Suprapubic skin (tissue), 4 donors: ENCODE data around the gene IL2RA. TPM values are rescaled to one million over a fixed set of nuclear protein-coding genes. Genes with fewer than 3 reads are reported as not detected.

Source experiments
- DNase-seq, 2 donors: peaks; one replicate each; pipeline ENCODE4 v3.0.0-alpha.2; 2019; ENCODE audit warnings: low spot score in 2 of 2
- H3K27ac ChIP-seq: fragments of 200-600 bp; sonication (generic); one replicate; pipeline ENCODE4 v1.5.1; 2019
- H3K27me3 ChIP-seq: fragments of 200-600 bp; sonication (generic); one replicate; pipeline ENCODE4 v1.5.1; 2019
- H3K36me3 ChIP-seq: fragments of 200-600 bp; sonication (generic); one replicate; pipeline ENCODE4 v1.5.1; 2019
- H3K4me1 ChIP-seq: fragments of 200-600 bp; sonication (generic); one replicate; pipeline ENCODE4 v1.5.1; 2019
- H3K4me3 ChIP-seq: fragments of 200-600 bp; sonication (generic); one replicate; pipeline ENCODE4 v1.5.1; 2019; ENCODE audit warnings: mild to moderate bottlenecking
- H3K9me3 ChIP-seq: fragments of 200-600 bp; sonication (generic); one replicate; pipeline ENCODE4 v1.5.1; 2019
- CTCF ChIP-seq, 2 donors: fragments of 200-600 bp in 1 of 2; fragments of 450-650 bp in 1 of 2; sonication (generic) in 1 of 2; IDR thresholded peaks; one replicate each; pipeline ENCODE4 v1.5.1; 2016 to 2019; ENCODE audit warnings: antibody characterized with exemption in 2 of 2, mild to moderate bottlenecking in 1 of 2, moderate library complexity in 1 of 2
- EP300 ChIP-seq: sonication (generic); formaldehyde crosslinking; IDR thresholded peaks from one replicate; pipeline ENCODE4 v1.6.1; 2017; ENCODE audit warnings: antibody characterized with exemption
- POLR2A ChIP-seq, 2 donors: fragments of 450-650 bp; IDR thresholded peaks; one replicate each; pipeline ENCODE4 v1.6.1; 2017; ENCODE audit warnings: antibody characterized with exemption in 2 of 2, mild to moderate bottlenecking in 2 of 2, moderate library complexity in 2 of 2
- POLR2AphosphoS5 ChIP-seq, 3 donors: sonication (generic); formaldehyde crosslinking; IDR thresholded peaks; one replicate each; pipeline ENCODE4 v1.6.1; 2017; ENCODE audit warnings: antibody characterized with exemption in 3 of 3
- WGBS: methylation state at CpG from one replicate; pipeline ENCODE4 v1.1.5; 2018; 5-methylcytosine and 5-hydroxymethylcytosine counted together
- total RNA-seq, 4 donors: library from RNA; depleted of rRNA; stranded (reverse); fragments of >200 nt; gene quantifications; one replicate each; pipeline ENCODE4 v1.1.0, GENCODE V29; 2016

The IL2RA gene
- total RNA-seq, 4 donors from 2014 or later = 0.21 to 0.70 TPM; not detected in 2

- TF ChIP-seq POLR2AphosphoS5 (IDR thresholded peaks at IDR 0.05) (no peak), CTCF (IDR thresholded peaks at IDR 0.05) (no peak), POLR2A (IDR thresholded peaks at IDR 0.05) (no peak), EP300 (no peak)
- H3K36me3 ChIP-seq = no peaks in the 10 kb centered on the region
- no peak overlapping the region for H3K4me3 ChIP-seq
- DNase-seq = no peak
- no peak overlapping the region for H3K27ac ChIP-seq
- H3K4me1 ChIP-seq = peaks cover 2% of the 10 kb centered on the region
- WGBS = 92% methylated on average over 4 of the region's 4 CpGs
- no peaks in the 10 kb centered on the region for H3K27me3 ChIP-seq
- H3K9me3 ChIP-seq = no peaks in the 10 kb centered on the region
These were observed 18.3 kb upstream of the IL2RA start for GRCh38 chr10:6080417-6080973.

GRCh38 chr10:6079044-6079443 is 16.9 kb upstream of the IL2RA start:
- DNase-seq = no peak
- H3K4me3 ChIP-seq = no peak overlapping the region
- H3K27ac ChIP-seq = no peak overlapping the region
- 66% methylated on average over 4 of the region's 4 CpGs for whole genome bisulfite sequencing
- H3K27me3 ChIP-seq = no peaks in the 10 kb centered on the region
- no peaks in the 10 kb centered on the region for H3K36me3 ChIP-seq
- TF ChIP-seq EP300 (no peak), POLR2AphosphoS5 (IDR thresholded peaks at IDR 0.05) (no peak), CTCF (IDR thresholded peaks at IDR 0.05) (no peak), POLR2A (IDR thresholded peaks at IDR 0.05) (no peak)
- H3K9me3 ChIP-seq = no peaks in the 10 kb centered on the region
- H3K4me1 ChIP-seq = peaks cover 7% of the 10 kb centered on the region

GRCh38 chr10:6077071-6077675 is 15.0 kb upstream of the IL2RA start:
- Histone ChIP-seq H3K27ac (no peak overlapping the region), H3K36me3 (no peaks in the 10 kb centered on the region), H3K9me3 (no peaks in the 10 kb centered on the region), H3K27me3 (no peaks in the 10 kb centered on the region), H3K4me1 (peaks cover 12% of the 10 kb centered on the region), H3K4me3 (no peak overlapping the region)
- no peak for TF ChIP-seq POLR2AphosphoS5 (IDR thresholded peaks at IDR 0.05)
- 74% methylated on average over 11 of the region's 12 CpGs for WGBS
- no peak for DNase-seq

- H3K4me1 ChIP-seq = peaks cover 18% of the 10 kb centered on the region
- H3K9me3 ChIP-seq = no peaks in the 10 kb centered on the region
- TF ChIP-seq EP300 (no peak), CTCF (IDR thresholded peaks at IDR 0.05) (no peak), POLR2A (IDR thresholded peaks at IDR 0.05) (no peak), POLR2AphosphoS5 (IDR thresholded peaks at IDR 0.05) (no peak)
- no peak overlapping the region for H3K27ac ChIP-seq
- H3K27me3 ChIP-seq = no peaks in the 10 kb centered on the region
- WGBS = 69% methylated on average over 17 of the region's 17 CpGs
- no peaks in the 10 kb centered on the region for H3K36me3 ChIP-seq
- no peak for DNase-seq
- H3K4me3 ChIP-seq = no peak overlapping the region
These were observed 12.5 kb upstream of the IL2RA start for GRCh38 chr10:6074489-6075301.

GRCh38 chr10:6072215-6072934 is 10.2 kb upstream of the IL2RA start:
- Histone ChIP-seq H3K36me3 (no peaks in the 10 kb centered on the region), H3K4me3 (no peak overlapping the region), H3K27ac (no peak overlapping the region), H3K4me1 (peaks cover 18% of the 10 kb centered on the region), H3K9me3 (no peaks in the 10 kb centered on the region), H3K27me3 (no peaks in the 10 kb centered on the region)
- no peak for DNase-seq
- no peak for TF ChIP-seq POLR2A (IDR thresholded peaks at IDR 0.05)
- TF ChIP-seq CTCF (IDR thresholded peaks at IDR 0.05) = no peak
- TF ChIP-seq EP300 = no peak
- no peak for TF ChIP-seq POLR2AphosphoS5 (IDR thresholded peaks at IDR 0.05)
- WGBS = 62% methylated on average over 13 of the region's 13 CpGs
